GM12865 (cell line): Measurements from ENCODE around the gene ARF3.

Experiments used
- DNase-seq: peaks from one replicate; pipeline ENCODE4 v3.0.0; 2010; ENCODE audit warnings: low read depth
- H3K4me3 ChIP-seq: 2 replicates; pipeline ENCODE4 v1.5.1; 2011; ENCODE audit warnings: mild to moderate bottlenecking, low read depth, low read length, control low read depth
- CTCF ChIP-seq: IDR thresholded peaks from 2 replicates; pipeline ENCODE4 v1.5.1; 2011; ENCODE audit warnings: low read length, control low read depth, low read depth, inconsistent platforms; ENCODE audit not compliant: insufficient read depth; ENCODE audit errors: missing control alignments

The ARF3 gene

DNA sequence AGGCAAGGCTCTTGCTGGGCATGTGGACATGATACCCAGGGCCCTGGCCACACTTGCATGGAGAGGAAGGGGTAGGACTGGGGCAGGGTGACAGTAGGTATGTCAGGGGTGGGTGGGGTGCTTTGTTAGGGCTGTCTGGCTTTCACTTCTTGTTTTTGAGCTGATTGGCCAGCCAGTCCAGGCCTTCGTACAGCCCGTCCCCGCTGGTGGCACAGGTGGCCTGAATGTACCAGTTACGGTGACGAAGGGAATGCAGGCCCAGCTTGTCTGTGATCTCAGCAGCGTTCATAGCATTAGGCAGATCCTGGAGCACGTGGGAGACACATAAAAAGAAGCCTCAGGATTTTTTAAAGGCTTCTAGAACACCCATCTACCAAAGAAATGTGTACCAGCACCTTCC lies 18.5 kb downstream of the ARF3 start:
- no peak for TF ChIP-seq CTCF
- DNase-seq = no peak
- H3K4me3 ChIP-seq = no peak overlapping the region

DNA sequence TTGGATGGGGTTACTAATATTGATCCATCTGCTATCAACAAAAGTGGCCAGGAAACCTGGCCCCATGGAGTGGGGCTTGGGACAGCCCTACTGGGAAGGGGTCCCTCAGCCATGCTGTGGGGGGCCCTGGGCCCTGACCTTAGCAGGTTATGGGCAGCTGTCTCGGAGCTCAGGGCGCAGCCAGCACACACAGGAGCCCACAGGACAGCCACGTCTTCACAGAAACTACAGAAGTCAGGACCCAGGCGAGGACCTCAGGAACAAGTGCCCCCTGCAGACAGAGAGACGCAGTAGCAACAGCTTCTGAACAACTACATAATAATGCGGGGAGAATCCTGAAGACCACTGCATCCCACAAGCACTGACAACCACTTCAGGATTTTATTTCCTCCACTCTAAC lies 20.1 kb downstream of the ARF3 start:
- no peak for TF ChIP-seq CTCF
- H3K4me3 ChIP-seq = no peak overlapping the region
- DNase-seq = no peak

GRCh38 chr12:48936379-48936979 lies 20.8 kb downstream of the ARF3 start:
- DNase-seq = peak; percentile 76
- H3K4me3 ChIP-seq = no peak overlapping the region
- TF ChIP-seq CTCF = peak; percentile 94

DNA sequence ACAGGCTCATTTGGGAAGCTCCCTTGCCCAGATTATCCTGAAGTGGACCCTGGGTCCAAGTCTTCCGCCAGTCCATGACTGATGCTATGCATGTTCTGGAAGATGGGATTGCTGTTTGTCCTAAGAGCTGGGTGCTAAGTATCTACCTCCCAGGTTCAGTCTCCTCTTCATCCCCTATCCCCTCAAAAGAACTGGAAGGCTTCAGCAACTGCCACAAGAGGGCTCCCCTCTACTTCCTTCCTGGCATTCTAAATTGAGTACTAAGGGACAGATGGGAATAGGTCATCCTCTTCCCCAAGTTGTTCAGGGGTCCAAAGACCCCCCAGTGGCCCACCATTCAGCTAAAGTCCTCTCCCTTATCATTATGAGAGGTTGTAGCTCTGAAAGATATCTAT lies 23.0 kb downstream of the ARF3 start:
- DNase-seq = no peak
- H3K4me3 ChIP-seq = no peak overlapping the region
- peak; percentile 26 for TF ChIP-seq CTCF

DNA sequence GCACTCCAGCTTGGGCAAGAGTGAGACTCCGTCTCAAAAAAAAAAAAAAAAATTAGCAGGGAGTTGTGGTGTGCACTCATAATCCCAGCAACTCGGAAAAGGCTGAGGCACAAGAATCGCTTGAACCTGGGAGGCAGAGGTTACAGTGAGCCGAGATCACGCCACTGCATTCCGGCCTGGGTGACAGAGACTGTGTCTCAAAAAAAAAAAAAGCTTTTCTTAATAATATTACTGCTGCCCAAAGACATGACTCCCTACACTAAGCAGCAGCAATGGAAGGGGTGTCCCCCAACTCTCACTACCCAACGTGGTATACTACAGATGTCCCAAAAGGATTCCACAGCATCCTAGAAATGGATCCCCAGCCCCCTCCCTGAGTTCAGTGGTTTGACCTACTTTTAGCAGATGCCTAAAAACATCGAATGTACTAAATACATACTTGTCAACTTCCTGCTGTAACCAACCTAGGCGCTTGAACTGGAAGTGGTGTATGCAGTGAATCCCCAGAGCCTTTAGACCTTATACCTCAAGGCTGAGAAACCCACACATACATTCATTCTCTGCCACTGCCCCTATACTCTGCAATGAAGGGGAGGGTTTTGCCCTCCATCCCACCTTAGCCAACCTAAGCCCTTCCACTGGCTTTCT lies 23.5 kb downstream of the ARF3 start:
- peak; percentile 29 for DNase-seq
- TF ChIP-seq CTCF = no peak
- no peak overlapping the region for H3K4me3 ChIP-seq

DNA sequence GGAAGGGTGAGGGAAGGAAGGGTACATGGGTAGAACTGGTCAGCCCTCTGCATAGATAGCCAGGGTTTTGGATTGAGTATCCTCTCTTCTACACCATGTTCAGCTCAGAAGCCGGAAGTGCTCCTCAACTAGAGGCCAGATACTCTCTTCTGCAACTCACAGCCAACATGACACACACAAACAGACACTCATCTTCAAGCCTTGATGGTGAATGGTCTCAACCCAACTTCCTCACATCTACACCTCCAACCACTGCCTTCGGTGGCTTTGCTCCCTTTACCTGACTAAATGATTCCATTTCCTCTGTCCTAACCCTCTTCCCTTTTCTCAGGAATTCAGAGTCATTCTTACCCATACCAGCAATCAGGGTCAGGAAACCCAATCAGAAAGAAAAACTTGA lies 24.4 kb downstream of the ARF3 start:
- DNase-seq = no peak
- no peak for TF ChIP-seq CTCF
- H3K4me3 ChIP-seq = no peak overlapping the region

DNA sequence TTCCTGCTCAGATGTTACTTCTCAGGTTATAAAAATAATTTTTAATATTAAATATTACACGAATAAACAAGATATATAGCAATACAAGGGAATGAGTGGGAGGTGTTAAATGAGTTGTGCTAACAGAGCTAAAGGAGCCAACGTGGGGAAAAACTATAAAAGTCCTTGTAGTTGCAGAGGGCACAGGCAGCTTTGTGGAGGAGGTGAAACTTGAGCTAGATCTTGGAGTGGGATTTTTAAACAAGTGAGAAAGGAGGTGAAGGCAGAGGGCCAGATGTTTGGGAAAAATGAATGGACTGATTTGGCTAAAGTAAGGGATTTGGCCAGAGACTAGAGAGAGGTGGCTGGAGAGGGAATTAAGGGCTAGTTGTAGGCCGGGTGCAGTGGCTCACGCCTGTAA lies 26.8 kb downstream of the ARF3 start:
- H3K4me3 ChIP-seq = no peak overlapping the region
- no peak for DNase-seq
- TF ChIP-seq CTCF = no peak
